Measurements from ENCODE around the gene UPK3BL1.
"Not testable (repeated sequence)": the region's sequence is repeated elsewhere in the genome, so short reads cannot be mapped to it uniquely, and the experiment has no call there.

DNA sequence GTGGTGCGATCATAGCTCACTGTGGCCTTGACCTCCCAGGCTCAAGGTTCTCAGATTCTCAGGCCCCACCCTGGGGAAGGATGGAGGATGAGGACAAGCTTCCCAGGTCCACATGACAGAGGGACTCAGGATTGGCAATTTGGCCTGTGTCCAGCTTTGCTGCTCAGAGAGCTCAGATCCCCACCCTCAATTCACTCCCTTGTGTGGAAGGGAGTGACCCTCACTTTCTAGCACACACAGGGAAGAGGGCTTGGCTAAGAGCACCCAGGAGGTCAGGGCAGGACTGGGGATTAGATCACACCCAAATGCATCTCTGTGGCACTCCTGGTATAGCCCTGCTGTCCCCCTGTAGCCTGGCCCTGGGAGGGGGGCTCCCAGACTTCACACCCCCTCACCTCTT is 813 bp upstream of the UPK3BL1 start:
- not testable (repeated sequence) for TF ChIP-seq SIN3A (IDR thresholded peaks at IDR 0.05; ENCODE audit: borderline replicate concordance, low read depth, low read length); RAD21 (IDR thresholded peaks at IDR 0.05; ENCODE audit: low read length)
- TF ChIP-seq, protein P1, sequence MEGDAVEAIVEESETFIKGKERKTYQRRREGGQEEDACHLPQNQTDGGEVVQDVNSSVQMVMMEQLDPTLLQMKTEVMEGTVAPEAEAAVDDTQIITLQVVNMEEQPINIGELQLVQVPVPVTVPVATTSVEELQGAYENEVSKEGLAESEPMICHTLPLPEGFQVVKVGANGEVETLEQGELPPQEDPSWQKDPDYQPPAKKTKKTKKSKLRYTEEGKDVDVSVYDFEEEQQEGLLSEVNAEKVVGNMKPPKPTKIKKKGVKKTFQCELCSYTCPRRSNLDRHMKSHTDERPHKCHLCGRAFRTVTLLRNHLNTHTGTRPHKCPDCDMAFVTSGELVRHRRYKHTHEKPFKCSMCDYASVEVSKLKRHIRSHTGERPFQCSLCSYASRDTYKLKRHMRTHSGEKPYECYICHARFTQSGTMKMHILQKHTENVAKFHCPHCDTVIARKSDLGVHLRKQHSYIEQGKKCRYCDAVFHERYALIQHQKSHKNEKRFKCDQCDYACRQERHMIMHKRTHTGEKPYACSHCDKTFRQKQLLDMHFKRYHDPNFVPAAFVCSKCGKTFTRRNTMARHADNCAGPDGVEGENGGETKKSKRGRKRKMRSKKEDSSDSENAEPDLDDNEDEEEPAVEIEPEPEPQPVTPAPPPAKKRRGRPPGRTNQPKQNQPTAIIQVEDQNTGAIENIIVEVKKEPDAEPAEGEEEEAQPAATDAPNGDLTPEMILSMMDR (IDR thresholded peaks at IDR 0.05) = not testable (repeated sequence)

All from SK-N-SH (cell line).